ENCODE results near the gene ZFR2. TPM values are rescaled to one million over a fixed set of nuclear protein-coding genes. Genes with fewer than 3 reads are reported as not detected.

The ZFR2 gene
- total RNA-seq, 1 experiment from 2014 or later, result not detected

DNA sequence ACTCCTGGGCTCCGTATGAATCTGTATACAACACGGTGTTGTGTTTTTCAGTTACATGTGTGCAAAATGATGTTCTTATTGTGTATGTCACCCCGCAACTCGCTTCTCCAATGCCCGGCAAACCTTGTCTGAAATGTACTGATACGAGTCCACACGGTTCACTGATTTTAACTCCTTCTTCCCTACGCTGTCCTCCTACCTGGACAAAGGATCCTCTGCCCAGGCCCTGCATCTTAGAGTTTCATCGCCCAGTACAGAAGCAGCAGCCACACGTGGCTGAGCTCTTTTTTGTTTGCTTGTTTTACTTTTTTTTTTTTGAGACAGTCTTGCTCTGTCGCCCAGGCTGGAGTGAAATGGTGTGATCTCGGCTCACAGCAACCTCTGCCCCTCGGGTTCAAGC lies 28.9 kb downstream of the ZFR2 start:
- BruUV-seq (replicated peaks), result no TSS peak
- POLR2A ChIA-PET, result no interaction called here
- no peaks in the 10 kb centered on the region for H3K9me3 Mint-ChIP-seq (ENCODE audit: unreplicated experiment)
- H3K4me3 Mint-ChIP-seq (ENCODE audit: unreplicated experiment), result no peak overlapping the region
- H3K27me3 Mint-ChIP-seq (ENCODE audit: insufficient read depth, unreplicated experiment), result peaks cover 11% of the 10 kb centered on the region
- TF ChIP-seq, protein P1, sequence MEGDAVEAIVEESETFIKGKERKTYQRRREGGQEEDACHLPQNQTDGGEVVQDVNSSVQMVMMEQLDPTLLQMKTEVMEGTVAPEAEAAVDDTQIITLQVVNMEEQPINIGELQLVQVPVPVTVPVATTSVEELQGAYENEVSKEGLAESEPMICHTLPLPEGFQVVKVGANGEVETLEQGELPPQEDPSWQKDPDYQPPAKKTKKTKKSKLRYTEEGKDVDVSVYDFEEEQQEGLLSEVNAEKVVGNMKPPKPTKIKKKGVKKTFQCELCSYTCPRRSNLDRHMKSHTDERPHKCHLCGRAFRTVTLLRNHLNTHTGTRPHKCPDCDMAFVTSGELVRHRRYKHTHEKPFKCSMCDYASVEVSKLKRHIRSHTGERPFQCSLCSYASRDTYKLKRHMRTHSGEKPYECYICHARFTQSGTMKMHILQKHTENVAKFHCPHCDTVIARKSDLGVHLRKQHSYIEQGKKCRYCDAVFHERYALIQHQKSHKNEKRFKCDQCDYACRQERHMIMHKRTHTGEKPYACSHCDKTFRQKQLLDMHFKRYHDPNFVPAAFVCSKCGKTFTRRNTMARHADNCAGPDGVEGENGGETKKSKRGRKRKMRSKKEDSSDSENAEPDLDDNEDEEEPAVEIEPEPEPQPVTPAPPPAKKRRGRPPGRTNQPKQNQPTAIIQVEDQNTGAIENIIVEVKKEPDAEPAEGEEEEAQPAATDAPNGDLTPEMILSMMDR (IDR thresholded peaks at IDR 0.05; ENCODE audit: unreplicated experiment), result no peak
- DNase-seq (ENCODE audit: unreplicated experiment), result no peak
- CTCF ChIA-PET, result interaction anchor here (1.3 kb wide), 1 partner anchor 9 kb away, joined by 3 read pairs; no protein-coding TSS in a partner anchor
- H3K27ac Mint-ChIP-seq (ENCODE audit: low read depth, unreplicated experiment), result no peak overlapping the region
- H3K36me3 Mint-ChIP-seq (ENCODE audit: insufficient read depth, unreplicated experiment), result peaks cover 5% of the 10 kb centered on the region
- intact Hi-C loops (cut with micrococcal nuclease), result no loop called here
- no peaks in the 10 kb centered on the region for H3K4me1 Mint-ChIP-seq (ENCODE audit: insufficient read depth, unreplicated experiment)

- H3K4me1 Mint-ChIP-seq (ENCODE audit: insufficient read depth, unreplicated experiment), result no peaks in the 10 kb centered on the region
- H3K4me3 Mint-ChIP-seq (ENCODE audit: unreplicated experiment), result no peak overlapping the region
- no peak overlapping the region for H3K27ac Mint-ChIP-seq (ENCODE audit: low read depth, unreplicated experiment)
- CTCF ChIA-PET, result interaction anchor here (0.7 kb wide), 1 partner anchor 76 kb away, joined by 3 read pairs; the partner anchor contains the start of gene MRPL54
- peaks cover 5% of the 10 kb centered on the region for H3K36me3 Mint-ChIP-seq (ENCODE audit: insufficient read depth, unreplicated experiment)
- peaks cover 11% of the 10 kb centered on the region for H3K27me3 Mint-ChIP-seq (ENCODE audit: insufficient read depth, unreplicated experiment)
- no peaks in the 10 kb centered on the region for H3K9me3 Mint-ChIP-seq (ENCODE audit: unreplicated experiment)
- no peak for DNase-seq (ENCODE audit: unreplicated experiment)
- TF ChIP-seq, protein P1 (IDR thresholded peaks at IDR 0.05; ENCODE audit: unreplicated experiment), result no peak
- BruUV-seq (replicated peaks), result no TSS peak
- POLR2A ChIA-PET, result no interaction called here
- intact Hi-C loops (cut with micrococcal nuclease), result no loop called here
Measured at GRCh38 chr19:3838661-3839060, 30.2 kb downstream of the ZFR2 start.

- Mint-ChIP-seq H3K36me3 (ENCODE audit: insufficient read depth, unreplicated experiment) (peaks cover 5% of the 10 kb centered on the region), H3K27me3 (ENCODE audit: insufficient read depth, unreplicated experiment) (peaks cover 11% of the 10 kb centered on the region), H3K4me1 (ENCODE audit: insufficient read depth, unreplicated experiment) (no peaks in the 10 kb centered on the region), H3K4me3 (ENCODE audit: unreplicated experiment) (no peak overlapping the region), H3K27ac (ENCODE audit: low read depth, unreplicated experiment) (no peak overlapping the region), H3K9me3 (ENCODE audit: unreplicated experiment) (no peaks in the 10 kb centered on the region)
- TF ChIP-seq, protein P1 (IDR thresholded peaks at IDR 0.05; ENCODE audit: unreplicated experiment), result no peak
- BruUV-seq (replicated peaks), result no TSS peak
- no peak for DNase-seq (ENCODE audit: unreplicated experiment)
- intact Hi-C loops (cut with micrococcal nuclease), result no loop called here
- ChIA-PET POLR2A (no interaction called here), CTCF (no interaction called here)
Measured at GRCh38 chr19:3837922-3838321, 30.9 kb downstream of the ZFR2 start.

DNA sequence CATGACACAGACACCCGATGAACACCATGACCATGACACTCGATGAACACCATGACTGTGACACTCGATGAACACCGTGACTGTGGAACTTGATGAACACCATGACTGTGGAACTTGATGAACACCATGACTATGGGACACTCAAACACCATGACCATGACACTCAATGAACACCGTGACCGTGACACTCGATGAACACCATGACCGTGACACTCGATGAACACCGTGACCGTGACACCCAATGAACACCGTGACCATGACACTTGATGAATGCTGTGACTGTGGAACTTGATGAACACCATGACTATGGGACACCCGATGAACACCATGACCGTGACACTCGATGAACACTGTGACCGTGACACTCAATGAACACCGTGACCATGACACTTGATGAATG lies 31.5 kb downstream of the ZFR2 start:
- H3K27me3 Mint-ChIP-seq (ENCODE audit: insufficient read depth, unreplicated experiment), result peaks cover 11% of the 10 kb centered on the region
- TF ChIP-seq, protein P1 (IDR thresholded peaks at IDR 0.05; ENCODE audit: unreplicated experiment), result no peak
- no TSS peak for BruUV-seq (replicated peaks)
- ChIA-PET CTCF (no interaction called here), POLR2A (interaction anchor here (0.6 kb wide), 1 partner anchor 29 kb away, joined by 3 read pairs; no protein-coding TSS in a partner anchor)
- DNase-seq (ENCODE audit: unreplicated experiment), result no peak
- no peaks in the 10 kb centered on the region for H3K4me1 Mint-ChIP-seq (ENCODE audit: insufficient read depth, unreplicated experiment)
- H3K36me3 Mint-ChIP-seq (ENCODE audit: insufficient read depth, unreplicated experiment), result peaks cover 5% of the 10 kb centered on the region
- H3K4me3 Mint-ChIP-seq (ENCODE audit: unreplicated experiment), result no peak overlapping the region
- intact Hi-C loops (cut with micrococcal nuclease), result no loop called here
- no peaks in the 10 kb centered on the region for H3K9me3 Mint-ChIP-seq (ENCODE audit: unreplicated experiment)
- H3K27ac Mint-ChIP-seq (ENCODE audit: low read depth, unreplicated experiment), result no peak overlapping the region

Data from MCF 10A (cell line).